ENCODE measurements around the gene EVA1C.
A peak's percentile ranks its signal among the peaks of the same experiment; 100 is the strongest.
"Not testable (repeated sequence)": the region's sequence is repeated elsewhere in the genome, so short reads cannot be mapped to it uniquely, and the experiment has no call there.

Gene EVA1C

DNA sequence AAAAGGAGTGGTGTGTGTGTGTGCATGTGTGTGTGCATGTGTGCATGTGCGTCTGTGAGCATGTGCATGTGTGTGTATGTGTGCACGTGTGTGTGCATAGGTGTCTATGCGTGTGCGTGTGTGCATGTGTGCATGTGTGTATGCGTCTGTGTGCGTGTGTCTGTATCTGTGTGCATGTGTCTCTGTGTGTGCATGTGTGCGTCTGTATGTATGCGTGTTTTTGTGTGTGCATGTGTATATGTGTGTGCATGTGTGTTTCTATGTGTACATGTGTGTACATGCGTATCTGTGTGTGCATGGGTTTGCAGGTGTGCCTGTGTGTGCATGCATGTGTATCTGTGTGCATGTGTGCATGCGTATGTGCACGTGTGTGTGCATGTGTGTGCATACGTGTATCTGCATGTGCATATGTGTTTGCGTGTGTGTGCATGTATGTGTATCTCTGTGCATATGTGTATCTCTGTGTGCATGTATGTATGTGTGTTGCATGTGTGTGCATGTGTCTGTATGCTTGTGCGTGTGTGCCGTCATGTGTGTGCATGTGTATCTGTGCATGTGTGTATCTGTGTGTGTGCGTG lies 94.9 kb downstream of the EVA1C start:
- TF ChIP-seq, protein P1, sequence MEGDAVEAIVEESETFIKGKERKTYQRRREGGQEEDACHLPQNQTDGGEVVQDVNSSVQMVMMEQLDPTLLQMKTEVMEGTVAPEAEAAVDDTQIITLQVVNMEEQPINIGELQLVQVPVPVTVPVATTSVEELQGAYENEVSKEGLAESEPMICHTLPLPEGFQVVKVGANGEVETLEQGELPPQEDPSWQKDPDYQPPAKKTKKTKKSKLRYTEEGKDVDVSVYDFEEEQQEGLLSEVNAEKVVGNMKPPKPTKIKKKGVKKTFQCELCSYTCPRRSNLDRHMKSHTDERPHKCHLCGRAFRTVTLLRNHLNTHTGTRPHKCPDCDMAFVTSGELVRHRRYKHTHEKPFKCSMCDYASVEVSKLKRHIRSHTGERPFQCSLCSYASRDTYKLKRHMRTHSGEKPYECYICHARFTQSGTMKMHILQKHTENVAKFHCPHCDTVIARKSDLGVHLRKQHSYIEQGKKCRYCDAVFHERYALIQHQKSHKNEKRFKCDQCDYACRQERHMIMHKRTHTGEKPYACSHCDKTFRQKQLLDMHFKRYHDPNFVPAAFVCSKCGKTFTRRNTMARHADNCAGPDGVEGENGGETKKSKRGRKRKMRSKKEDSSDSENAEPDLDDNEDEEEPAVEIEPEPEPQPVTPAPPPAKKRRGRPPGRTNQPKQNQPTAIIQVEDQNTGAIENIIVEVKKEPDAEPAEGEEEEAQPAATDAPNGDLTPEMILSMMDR (conservative IDR thresholded peaks at IDR 0.05; ENCODE audit: low read depth) = no peak
- H3K27ac ChIP-seq = no peak overlapping the region
- ChIA-PET CTCF (no interaction called here), POLR2A (ENCODE audit: low non-redundant PET) (no interaction called here)
- no peak for DNase-seq (ENCODE audit: low spot score)

DNA sequence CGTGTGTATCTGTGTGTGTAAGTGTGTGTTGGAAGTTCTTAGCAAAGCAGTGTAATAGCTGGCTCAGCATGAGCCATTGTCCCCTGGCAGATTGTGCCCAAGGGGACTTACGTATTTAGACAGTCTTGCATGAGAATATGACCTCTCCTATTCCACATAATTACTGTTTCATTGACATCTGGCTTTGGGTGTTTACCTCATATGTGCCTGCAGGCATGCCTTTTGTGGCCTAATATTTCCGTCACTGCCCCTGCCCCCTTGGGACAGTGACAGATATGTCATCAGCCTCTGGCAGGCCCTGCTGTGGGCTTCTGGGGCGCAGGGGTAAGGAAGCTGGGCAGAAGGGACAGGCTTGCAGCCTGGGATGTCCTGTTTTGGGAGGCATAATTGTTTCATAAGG lies 95.5 kb downstream of the EVA1C start:
- POLR2A ChIA-PET (ENCODE audit: low non-redundant PET); CTCF ChIA-PET; DNase-seq (ENCODE audit: low spot score); H3K27ac ChIP-seq: not testable (repeated sequence)

DNA sequence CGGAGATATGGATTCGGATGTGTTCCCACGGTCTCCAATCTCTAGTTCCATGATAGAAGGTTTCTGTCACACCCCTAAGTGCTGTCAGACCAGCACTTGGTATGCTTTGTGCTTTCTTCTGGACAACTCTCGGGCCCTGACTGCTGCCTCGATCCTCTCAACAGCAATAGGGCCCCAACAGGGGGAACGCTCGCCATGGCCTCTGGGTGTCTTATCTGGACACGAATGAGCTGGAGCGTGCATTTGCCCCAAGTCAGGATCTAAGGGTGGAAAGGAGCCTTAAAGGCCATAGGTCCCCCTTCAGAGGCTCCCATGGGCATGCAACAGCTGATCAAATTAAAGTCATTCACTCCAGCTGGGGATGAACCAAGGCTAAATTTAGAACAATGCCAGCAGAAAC lies 96.1 kb downstream of the EVA1C start:
- no peak for DNase-seq (ENCODE audit: low spot score)
- ChIA-PET POLR2A (ENCODE audit: low non-redundant PET) (no interaction called here), CTCF (no interaction called here)
- TF ChIP-seq, protein P1 (conservative IDR thresholded peaks at IDR 0.05; ENCODE audit: low read depth) = no peak
- H3K27ac ChIP-seq = no peak overlapping the region

DNA sequence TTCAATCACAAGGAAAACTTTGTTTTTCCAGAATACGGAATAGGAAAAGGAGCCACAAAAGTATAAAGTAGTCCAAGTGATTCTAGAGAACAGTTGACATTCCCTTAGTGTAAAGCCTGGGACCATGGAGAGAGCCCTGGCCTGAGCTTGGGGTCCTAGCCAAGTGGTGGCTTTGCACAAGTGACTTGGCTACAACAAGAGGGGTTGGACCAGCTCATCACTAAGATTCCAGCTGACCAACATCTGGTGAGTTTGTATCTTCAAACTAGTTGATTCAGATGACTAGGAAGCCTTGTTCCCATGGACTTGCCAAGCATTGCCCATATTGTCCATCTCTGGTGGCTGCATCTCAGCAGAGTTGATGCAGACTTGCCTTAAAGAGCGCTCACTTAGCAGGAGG lies 96.5 kb downstream of the EVA1C start:
- DNase-seq (ENCODE audit: low spot score); CTCF ChIA-PET; POLR2A ChIA-PET (ENCODE audit: low non-redundant PET); H3K27ac ChIP-seq: not testable (repeated sequence)

DNA sequence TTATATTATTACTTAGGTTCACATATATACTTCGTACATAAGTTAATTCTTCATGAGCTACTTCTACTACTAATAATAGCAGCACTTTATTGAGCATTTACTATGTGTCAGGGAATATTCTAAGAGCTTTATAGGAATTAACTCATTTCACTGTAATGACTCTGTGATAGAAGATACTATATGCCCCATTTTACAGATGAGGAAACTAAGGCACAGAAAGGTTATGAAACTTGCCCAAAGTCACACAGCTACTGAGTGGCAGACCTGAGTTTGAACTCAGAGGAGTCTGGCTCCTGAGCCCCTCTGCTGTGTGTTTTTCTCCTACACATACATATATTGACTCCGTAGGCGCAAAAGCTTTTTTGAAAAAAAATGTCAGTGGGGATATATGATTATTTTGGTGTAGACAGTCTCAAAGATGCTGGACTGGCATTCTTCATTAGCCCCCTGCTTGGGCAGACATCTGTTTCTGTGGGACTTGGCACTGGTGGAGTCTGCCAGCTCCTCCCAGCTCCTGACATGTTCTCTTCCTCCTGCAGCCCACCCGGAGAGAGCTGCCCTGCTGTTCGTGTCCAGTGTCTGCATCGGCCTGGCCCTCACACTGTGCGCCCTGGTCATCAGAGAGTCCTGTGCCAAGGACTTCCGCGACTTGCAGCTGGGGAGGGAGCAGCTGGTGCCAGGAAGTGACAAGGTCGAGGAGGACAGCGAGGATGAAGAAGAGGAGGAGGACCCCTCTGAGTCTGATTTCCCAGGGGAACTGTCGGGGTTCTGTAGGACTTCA lies 102.0 kb downstream of the EVA1C start:
- H3K27ac ChIP-seq = 0 out of 2 replicates have a peak overlapping the region, but pooled peaks have one; percentile 24
- no peak for DNase-seq (ENCODE audit: low spot score)
- POLR2A ChIA-PET (ENCODE audit: low non-redundant PET) = no interaction called here

DNA sequence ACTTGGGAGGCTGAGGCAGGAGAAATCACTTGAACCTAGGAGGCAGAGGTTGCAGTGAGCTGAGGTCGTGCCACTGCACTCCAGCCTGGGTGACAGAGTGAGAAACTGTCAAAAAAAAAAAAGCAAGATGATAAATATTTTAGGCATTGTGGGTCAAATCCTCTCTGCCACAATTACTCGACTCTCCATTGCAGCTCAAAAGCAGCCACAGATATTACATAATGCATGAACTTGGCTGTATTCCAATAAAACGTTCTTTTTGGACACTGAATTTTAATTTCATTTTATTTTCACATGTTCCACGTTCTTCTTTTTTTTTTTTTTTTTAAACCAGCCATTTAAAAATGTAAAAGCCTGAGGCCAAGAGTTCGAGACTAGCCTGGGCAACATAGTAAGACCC lies 103.4 kb downstream of the EVA1C start:
- H3K27ac ChIP-seq = no peak overlapping the region
- no peak for DNase-seq (ENCODE audit: low spot score)
- POLR2A ChIA-PET (ENCODE audit: low non-redundant PET) = no interaction called here
- TF ChIP-seq, protein P1 (conservative IDR thresholded peaks at IDR 0.05; ENCODE audit: low read depth) = no peak
- CTCF ChIA-PET = interaction anchor here (0.6 kb wide), 1 partner anchor 101 kb away, joined by 3 read pairs; no protein-coding TSS in a partner anchor

More for the DNA sequence above, 102.0 kb downstream of the EVA1C start:
- TF ChIP-seq, protein P1 (conservative IDR thresholded peaks at IDR 0.05; ENCODE audit: low read depth) = no peak
- CTCF ChIA-PET = no interaction called here

DNA sequence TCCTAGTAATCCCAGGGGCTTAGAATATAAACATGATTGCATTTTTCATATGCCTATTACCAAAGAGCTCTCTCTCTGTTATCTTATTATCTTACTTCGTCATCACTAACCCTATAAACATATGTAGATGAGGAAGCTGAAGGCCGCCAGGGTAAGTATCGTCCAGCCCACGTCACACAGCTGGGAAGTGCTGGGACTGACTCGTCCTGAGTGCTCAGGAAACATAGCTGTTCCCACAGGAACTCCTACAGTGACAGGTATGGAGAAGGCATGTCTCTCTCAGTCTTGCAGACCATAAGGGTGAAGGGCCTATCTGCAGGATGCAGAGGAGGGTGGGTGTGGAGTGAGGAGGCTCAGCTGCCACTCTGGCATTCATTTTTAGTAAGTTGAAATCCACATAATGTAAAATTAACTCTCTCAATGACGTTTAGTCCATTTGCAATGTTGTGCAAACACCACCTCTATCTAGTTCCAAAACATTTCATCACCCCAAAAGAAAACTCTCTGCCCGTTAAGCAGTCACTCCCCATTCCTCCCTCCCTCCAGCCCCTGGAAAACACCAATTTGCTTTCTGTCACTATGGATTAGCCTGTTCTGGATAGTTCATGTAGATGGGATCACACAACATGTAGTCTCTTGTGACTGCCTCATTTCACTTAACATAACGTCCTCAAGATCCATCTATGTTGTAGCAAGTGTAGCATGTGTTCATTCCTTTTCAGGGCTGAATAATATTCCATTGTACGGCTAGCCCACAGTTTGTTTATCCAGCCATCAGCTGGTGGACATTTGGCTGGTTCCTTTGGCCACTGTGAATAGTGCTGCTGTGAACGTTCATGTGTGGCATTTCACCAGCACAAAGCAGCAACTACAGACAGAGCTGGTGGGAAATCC lies 104.5 kb downstream of the EVA1C start:
- TF ChIP-seq, protein P1 (conservative IDR thresholded peaks at IDR 0.05; ENCODE audit: low read depth) = no peak
- ChIA-PET POLR2A (ENCODE audit: low non-redundant PET) (no interaction called here), CTCF (interaction anchor here (0.6 kb wide), 1 partner anchor 84 kb away, joined by 3 read pairs; no protein-coding TSS in a partner anchor)
- H3K27ac ChIP-seq = peak overlapping the region; percentile 51
- peak; percentile 26 for DNase-seq (ENCODE audit: low spot score)

Measured in RWPE1 (cell line).